H9 (cell line): ENCODE results near the gene SDHB. TPM values are rescaled to one million over a fixed set of nuclear protein-coding genes. Genes with fewer than 3 reads are reported as not detected.

Source experiments
- DNase-seq: peaks from one replicate; pipeline ENCODE4 v3.0.0-alpha.2; 2017
- H2AFZ ChIP-seq: one replicate; pipeline ENCODE4 v1.6.1; 2013; ENCODE audit warnings: mild to moderate bottlenecking, low read length, control low read depth, moderate library complexity
- H2AK5ac ChIP-seq: 2 replicates; pipeline ENCODE4 v1.6.1; 2013; ENCODE audit warnings: low read length, control low read depth, mixed read lengths; ENCODE audit not compliant: insufficient read length
- H2BK120ac ChIP-seq: one replicate; pipeline ENCODE4 v1.6.1; 2013; ENCODE audit warnings: low read depth, mild to moderate bottlenecking, low read length, control low read depth, inconsistent platforms; ENCODE audit not compliant: poor library complexity, severe bottlenecking
- H2BK12ac ChIP-seq: 2 replicates; pipeline ENCODE4 v1.6.1; 2013; ENCODE audit warnings: low read length, control low read depth, mixed read lengths, low read depth; ENCODE audit not compliant: insufficient read length
- H2BK15ac ChIP-seq: 2 replicates; pipeline ENCODE4 v1.6.1; 2013; ENCODE audit warnings: low read depth, low read length, control low read depth
- H2BK20ac ChIP-seq: one replicate; pipeline ENCODE4 v1.6.1; 2013; ENCODE audit warnings: low read depth, mild to moderate bottlenecking, low read length, control low read depth, inconsistent platforms; ENCODE audit not compliant: poor library complexity, severe bottlenecking
- H2BK5ac ChIP-seq: 2 replicates; pipeline ENCODE4 v1.6.1; 2013; ENCODE audit warnings: low read length, control low read depth, mixed read lengths; ENCODE audit not compliant: insufficient read length
- H3K14ac ChIP-seq: 2 replicates; pipeline ENCODE4 v1.6.1; 2013; ENCODE audit warnings: low read length, control low read depth; ENCODE audit not compliant: insufficient read depth
- H3K18ac ChIP-seq: 2 replicates; pipeline ENCODE4 v1.6.1; 2013; ENCODE audit warnings: low read depth, mild to moderate bottlenecking, mixed read lengths, low read length, control low read depth; ENCODE audit not compliant: insufficient read length
- H3K23ac ChIP-seq: 2 replicates; pipeline ENCODE4 v1.6.1; 2013; ENCODE audit warnings: low read length, control low read depth, mixed read lengths, low read depth; ENCODE audit not compliant: insufficient read length
- H3K23me2 ChIP-seq: 2 replicates; pipeline ENCODE4 v1.6.1; 2013; ENCODE audit warnings: low read depth, mild to moderate bottlenecking, mixed read lengths, low read length, control low read depth; ENCODE audit not compliant: insufficient read length, poor library complexity, severe bottlenecking
- H3K27ac ChIP-seq: 2 replicates; pipeline ENCODE4 v1.5.1; 2013; ENCODE audit warnings: low read length, control low read depth, mixed read lengths, low read depth; ENCODE audit not compliant: insufficient read length
- H3K27me3 ChIP-seq: 2 replicates; pipeline ENCODE4 v1.6.1; 2013; ENCODE audit warnings: low read length, control low read depth, inconsistent platforms; ENCODE audit not compliant: insufficient read depth
- H3K4ac ChIP-seq: 2 replicates; pipeline ENCODE4 v1.6.1; 2013; ENCODE audit warnings: low read depth, mild to moderate bottlenecking, control low read depth, inconsistent platforms, low read length, moderate library complexity
- H3K4me1 ChIP-seq: 2 replicates; pipeline ENCODE4 v1.6.1; 2013; ENCODE audit warnings: low read length, control low read depth, inconsistent platforms; ENCODE audit not compliant: insufficient read depth
- H3K4me2 ChIP-seq: 2 replicates; pipeline ENCODE4 v1.6.1; 2013; ENCODE audit warnings: low read length, control low read depth, mixed read lengths; ENCODE audit not compliant: insufficient read length, insufficient read depth
- H3K56ac ChIP-seq: 2 replicates; pipeline ENCODE4 v1.6.1; 2013; ENCODE audit warnings: low read depth, mild to moderate bottlenecking, mixed read lengths, low read length, control low read depth; ENCODE audit not compliant: insufficient read length
- H3K79me1 ChIP-seq: 2 replicates; pipeline ENCODE4 v1.6.1; 2013; ENCODE audit warnings: low read depth, mild to moderate bottlenecking, moderate library complexity, low read length, control low read depth, inconsistent platforms; ENCODE audit not compliant: insufficient read depth, poor library complexity, severe bottlenecking
- H3K79me2 ChIP-seq: 2 replicates; pipeline ENCODE4 v1.6.1; 2013; ENCODE audit warnings: low read length, control low read depth, inconsistent platforms; ENCODE audit not compliant: insufficient read depth
- H3K9ac ChIP-seq: 2 replicates; pipeline ENCODE4 v1.6.1; 2013; ENCODE audit warnings: low read length, control low read depth, mixed read lengths; ENCODE audit not compliant: insufficient read length; ENCODE audit errors: extremely low read depth
- H3K9me3 ChIP-seq: one replicate; pipeline ENCODE4 v1.6.1; 2013; ENCODE audit warnings: low read depth, low read length, inconsistent platforms; ENCODE audit not compliant: control insufficient read depth
- H3T11ph ChIP-seq: one replicate; pipeline ENCODE4 v1.6.1; 2013; ENCODE audit warnings: mild to moderate bottlenecking, low read length, control low read depth, inconsistent platforms
- H4K20me1 ChIP-seq: one replicate; pipeline ENCODE4 v1.6.1; 2013; ENCODE audit not compliant: control insufficient read depth, insufficient read length, insufficient read depth
- H4K5ac ChIP-seq: 2 replicates; pipeline ENCODE4 v1.6.1; 2013; ENCODE audit warnings: low read depth, mild to moderate bottlenecking, mixed read lengths, low read length, control low read depth; ENCODE audit not compliant: insufficient read length
- H4K8ac ChIP-seq: replicated peaks from 2 replicates; pipeline ENCODE4 v1.6.1; 2013; ENCODE audit warnings: low read length, control low read depth, mixed read lengths, low read depth; ENCODE audit not compliant: insufficient read length
- H4K91ac ChIP-seq: 2 replicates; pipeline ENCODE4 v1.6.1; 2013; ENCODE audit warnings: low read depth, mild to moderate bottlenecking, moderate library complexity, mixed read lengths, low read length, control low read depth; ENCODE audit not compliant: insufficient read length
- H3K27ac Mint-ChIP-seq, 3 experiments: 2 replicates in 2 of 3; 3 replicates in 1 of 3; pipeline ENCODE4 v1.8.0; 2020 to 2021; ENCODE audit warnings: mixed read lengths in 3 of 3, mild to moderate bottlenecking in 1 of 3, moderate library complexity in 1 of 3
- H3K27me3 Mint-ChIP-seq: 2 replicates; pipeline ENCODE4 v1.8.0; 2021; ENCODE audit warnings: low read depth, mild to moderate bottlenecking, moderate library complexity, mixed read lengths
- H3K36me3 Mint-ChIP-seq, 3 experiments: 2 replicates in 2 of 3; 3 replicates in 1 of 3; pipeline ENCODE4 v1.8.0; 2020 to 2021; ENCODE audit warnings: low read depth in 3 of 3, mixed read lengths in 3 of 3; ENCODE audit not compliant: insufficient read depth in 1 of 3
- H3K4me1 Mint-ChIP-seq, 2 experiments: 2 replicates each; pipeline ENCODE4 v1.8.0; 2020; ENCODE audit warnings: mixed read lengths in 2 of 2
- H3K4me3 Mint-ChIP-seq, 2 experiments: 2 replicates in 1 of 2; 3 replicates in 1 of 2; pipeline ENCODE4 v1.8.0; 2020 to 2021; ENCODE audit warnings: mild to moderate bottlenecking in 2 of 2, mixed read lengths in 2 of 2, moderate library complexity in 1 of 2
- H3K9me3 Mint-ChIP-seq, 2 experiments: 2 replicates in 1 of 2; 3 replicates in 1 of 2; pipeline ENCODE4 v1.8.0; 2020; ENCODE audit warnings: mild to moderate bottlenecking in 2 of 2, mixed read lengths in 2 of 2, moderate library complexity in 1 of 2
- WGBS: extraction: QIAGEN DNeasy Blood & Tissue Kit; methylation state at CpG from one replicate; pipeline ENCODE4 v1.1.7; 2013; ENCODE audit warnings: missing lambda C conversion rate, low lambda C conversion rate, mixed read lengths; ENCODE audit not compliant: insufficient read length; ENCODE audit errors: extremely low coverage; 5-methylcytosine and 5-hydroxymethylcytosine counted together
- total RNA-seq: library from RNA; stranded (reverse); gene quantifications from 2 replicates; pipeline ENCODE4 v1.2.1, GENCODE V29; 2021
- TF ChIP-seq, protein P1 (sequence below): fragments of 200-600 bp; sonication (generic); conservative IDR thresholded peaks from 3 replicates; pipeline ENCODE4 v1.8.0; 2021; ENCODE audit warnings: antibody characterized with exemption, mild to moderate bottlenecking

Gene SDHB
- total RNA-seq, 1 experiment from 2014 or later, result 77.5 TPM

DNA sequence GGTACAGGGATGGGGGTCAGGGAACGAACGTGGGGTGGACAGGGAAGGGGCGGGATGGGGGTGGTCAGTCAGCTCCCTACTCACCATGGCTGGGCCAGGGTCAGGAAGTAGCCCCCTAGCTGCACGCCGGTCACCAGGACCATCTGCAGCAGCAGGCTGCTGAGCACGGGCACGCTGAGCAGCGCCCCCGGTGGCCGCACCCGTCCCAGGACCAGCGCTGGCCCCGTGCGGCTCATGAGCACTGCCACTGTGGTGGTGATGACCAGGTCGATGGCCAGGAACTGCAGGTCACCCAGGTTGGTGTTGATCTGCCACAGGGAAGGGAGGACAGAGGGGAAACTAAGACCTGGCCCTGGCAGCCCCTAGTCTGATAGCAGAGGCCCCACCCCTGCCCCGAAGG is 66.9 kb downstream of the SDHB start:
- DNase-seq, result peak; percentile 88
- H3K4me1 Mint-ChIP-seq, result peaks cover 12 to 19% of the 10 kb centered on the region in 2 experiments
- WGBS, result no CpG with 5 or more reads among the region's 16 CpGs
- Histone ChIP-seq H3K4ac (no peak overlapping the region), H3K79me1 (no peaks in the 10 kb centered on the region), H3K23ac (no peak overlapping the region), H3K27ac (no peak overlapping the region), H2BK15ac (no peak overlapping the region), H2AK5ac (no peak overlapping the region), H2BK12ac (no peak overlapping the region), H4K20me1 (no peaks in the 10 kb centered on the region), H3K79me2 (no peaks in the 10 kb centered on the region), H3K23me2 (no peaks in the 10 kb centered on the region), H3K4me1 (no peaks in the 10 kb centered on the region), H3T11ph (no peak overlapping the region), H2BK20ac (no peak overlapping the region), H4K5ac (no peak overlapping the region), H3K27me3 (no peaks in the 10 kb centered on the region), H3K14ac (no peak overlapping the region), H3K4me2 (no peak overlapping the region), H4K8ac (no peak overlapping the region), H3K56ac (no peak overlapping the region), H3K9ac (no peak overlapping the region), H3K18ac (no peak overlapping the region), H2AFZ (no peak overlapping the region), H2BK5ac (no peak overlapping the region), H3K9me3 (no peaks in the 10 kb centered on the region), H2BK120ac (no peak overlapping the region), H4K91ac (no peak overlapping the region)
- no peak overlapping the region for H3K4me3 Mint-ChIP-seq
- H3K27ac Mint-ChIP-seq, result no peak overlapping the region; a peak in 1 of 7 replicates
- H3K27me3 Mint-ChIP-seq, result no peaks in the 10 kb centered on the region
- TF ChIP-seq, protein P1, sequence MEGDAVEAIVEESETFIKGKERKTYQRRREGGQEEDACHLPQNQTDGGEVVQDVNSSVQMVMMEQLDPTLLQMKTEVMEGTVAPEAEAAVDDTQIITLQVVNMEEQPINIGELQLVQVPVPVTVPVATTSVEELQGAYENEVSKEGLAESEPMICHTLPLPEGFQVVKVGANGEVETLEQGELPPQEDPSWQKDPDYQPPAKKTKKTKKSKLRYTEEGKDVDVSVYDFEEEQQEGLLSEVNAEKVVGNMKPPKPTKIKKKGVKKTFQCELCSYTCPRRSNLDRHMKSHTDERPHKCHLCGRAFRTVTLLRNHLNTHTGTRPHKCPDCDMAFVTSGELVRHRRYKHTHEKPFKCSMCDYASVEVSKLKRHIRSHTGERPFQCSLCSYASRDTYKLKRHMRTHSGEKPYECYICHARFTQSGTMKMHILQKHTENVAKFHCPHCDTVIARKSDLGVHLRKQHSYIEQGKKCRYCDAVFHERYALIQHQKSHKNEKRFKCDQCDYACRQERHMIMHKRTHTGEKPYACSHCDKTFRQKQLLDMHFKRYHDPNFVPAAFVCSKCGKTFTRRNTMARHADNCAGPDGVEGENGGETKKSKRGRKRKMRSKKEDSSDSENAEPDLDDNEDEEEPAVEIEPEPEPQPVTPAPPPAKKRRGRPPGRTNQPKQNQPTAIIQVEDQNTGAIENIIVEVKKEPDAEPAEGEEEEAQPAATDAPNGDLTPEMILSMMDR, result peak; percentile 88
- no peaks in the 10 kb centered on the region for H3K9me3 Mint-ChIP-seq
- H3K36me3 Mint-ChIP-seq, result peaks cover 3 to 22% (median 14%) of the 10 kb centered on the region in 3 experiments; a peak in 6 of 7 replicates
